GM21423 (cell line): ENCODE results near the gene DPRX.
"Not testable (repeated sequence)": the region's sequence is repeated elsewhere in the genome, so short reads cannot be mapped to it uniquely, and the experiment has no call there.

ENCODE experiments used
- ATAC-seq: cut with Tn5 transposase; IDR thresholded peaks from one replicate; pipeline ENCODE4 v1.9.1; 2021; ENCODE audit warnings: mild to moderate bottlenecking, moderate library complexity; ENCODE audit not compliant: unreplicated experiment

The DPRX gene

DNA sequence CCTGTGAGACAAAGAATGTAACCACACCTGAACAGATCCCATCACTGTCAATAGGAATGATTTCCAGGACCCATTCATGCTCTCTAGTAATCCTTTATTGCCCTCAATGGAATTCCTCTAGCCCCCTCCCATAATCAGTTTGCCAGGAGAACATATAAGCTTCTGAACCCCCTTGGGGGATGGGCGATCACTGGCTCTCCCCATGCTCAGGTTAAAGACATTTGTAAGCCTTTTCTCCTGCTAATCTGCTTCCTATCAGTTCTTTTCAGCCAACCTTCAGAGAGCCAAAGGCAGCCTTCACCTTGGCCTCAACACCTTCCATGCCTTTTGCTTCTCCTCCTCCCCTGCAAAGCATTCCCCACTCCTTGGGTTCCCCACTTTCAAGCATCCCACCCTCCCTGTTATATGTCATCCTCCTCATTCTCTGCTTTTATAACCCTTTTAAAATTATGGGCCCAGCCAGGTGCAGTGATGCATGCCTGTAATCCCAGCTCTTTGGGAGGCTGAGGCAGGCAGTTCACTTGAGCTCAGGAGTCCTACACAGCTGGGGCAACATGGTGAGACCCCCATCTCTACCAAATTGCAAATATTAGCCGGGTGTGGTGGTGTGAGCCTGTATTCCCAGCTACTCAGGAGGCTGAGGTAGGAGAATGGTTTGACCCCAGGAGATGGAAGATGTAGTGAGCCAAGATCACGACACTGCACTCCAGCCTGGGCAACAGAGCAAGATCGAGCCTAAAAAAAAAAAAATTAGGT lies 12.4 kb downstream of the DPRX start:
- no peak for ATAC-seq

DNA sequence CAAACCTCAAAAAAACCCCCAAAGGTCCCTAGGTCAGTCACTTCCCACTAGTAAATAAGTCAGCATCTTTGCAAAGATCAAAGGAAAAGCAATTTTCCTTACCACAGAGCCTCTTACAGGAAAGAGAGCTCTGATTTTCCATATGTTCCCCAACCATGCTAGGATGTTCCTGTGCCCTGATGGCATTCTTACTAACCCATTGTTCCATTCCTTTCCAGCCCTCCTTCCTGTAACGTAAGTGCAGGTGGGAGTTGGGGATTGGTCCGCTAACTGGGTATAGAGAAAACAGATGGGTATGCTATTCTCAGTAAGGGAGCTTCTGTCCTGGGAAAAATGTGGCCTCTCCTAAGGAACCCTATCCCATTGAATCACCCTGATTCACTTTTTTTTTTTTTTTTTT lies 14.3 kb downstream of the DPRX start:
- ATAC-seq, result no peak

DNA sequence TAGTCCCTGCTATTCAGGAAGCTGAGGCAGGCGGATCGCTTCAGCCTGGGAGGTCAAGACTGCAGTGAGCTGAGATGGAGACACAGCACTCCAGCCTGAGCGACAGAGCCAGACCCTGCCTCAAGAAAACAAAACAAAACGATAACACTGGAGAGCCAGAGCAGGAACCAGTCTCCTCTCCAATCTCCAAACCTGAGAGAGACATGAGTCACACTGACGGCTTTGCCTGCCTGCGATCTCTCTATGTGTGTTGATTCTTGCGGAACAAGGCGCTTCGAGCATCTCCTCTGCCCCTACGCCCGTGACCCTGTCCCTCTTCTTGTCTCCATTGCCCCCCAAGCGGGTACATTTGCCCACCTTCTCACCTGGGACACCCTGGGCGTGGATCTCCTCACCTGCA lies 15.6 kb downstream of the DPRX start:
- ATAC-seq, result no peak

DNA sequence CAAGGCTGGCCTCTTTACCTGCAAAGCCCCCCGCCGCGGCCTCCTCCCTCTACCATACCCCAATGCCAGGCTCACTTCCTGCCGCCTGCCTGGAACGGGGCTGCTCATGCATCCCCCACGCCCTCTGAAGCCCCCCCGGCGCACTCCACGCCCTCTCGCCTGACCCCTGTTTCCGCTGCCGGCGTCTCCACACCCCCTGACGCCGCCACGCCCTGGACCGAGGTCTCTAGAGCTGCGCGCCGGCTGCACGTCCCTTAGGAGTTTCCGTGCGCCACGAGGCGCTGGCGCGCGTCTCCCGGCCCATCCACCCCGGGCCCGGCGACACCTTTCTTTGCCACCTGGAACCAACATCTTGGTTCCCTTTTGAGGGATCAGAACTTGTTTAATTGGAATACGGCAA lies 16.0 kb downstream of the DPRX start:
- no peak for ATAC-seq

DNA sequence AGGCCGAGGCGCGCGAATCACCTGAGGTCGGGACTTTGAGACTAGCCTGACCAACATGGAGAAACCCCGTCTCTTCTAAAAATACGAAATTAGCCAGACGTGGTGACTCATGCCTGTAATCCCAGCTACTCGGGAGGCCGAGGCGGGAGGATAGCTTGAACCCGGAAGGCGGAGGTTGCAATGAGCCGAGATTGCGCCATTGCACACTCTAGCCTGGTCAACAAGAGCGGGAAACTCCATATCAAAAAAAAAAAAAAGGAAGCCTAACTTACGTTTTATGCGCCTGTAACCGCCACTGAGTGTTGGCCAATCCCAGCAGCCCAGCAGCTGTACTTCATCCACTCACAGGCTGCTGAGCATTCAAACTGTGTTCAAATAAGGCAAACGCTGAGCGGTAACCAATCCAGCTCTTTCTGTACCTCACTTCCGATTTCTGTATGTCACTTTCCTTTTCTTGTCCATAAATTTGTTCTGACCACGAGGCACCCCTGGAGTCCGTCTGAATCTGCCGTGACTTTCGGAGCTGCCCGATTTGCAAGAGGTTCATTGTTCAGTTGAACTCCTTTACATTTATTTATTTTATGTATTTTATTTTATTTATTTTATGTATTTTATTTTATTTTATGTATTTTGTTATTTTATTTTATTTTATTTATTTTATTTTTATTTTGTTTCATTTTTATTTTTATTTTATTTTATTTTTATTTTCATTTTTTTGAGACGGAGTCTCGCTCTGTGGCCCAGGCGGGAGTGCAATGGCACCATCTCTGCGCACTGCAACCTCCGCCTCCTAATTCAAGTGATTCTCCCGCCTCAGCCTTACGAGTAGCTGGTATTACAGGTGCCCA lies 18.2 kb downstream of the DPRX start:
- ATAC-seq, result no peak

DNA sequence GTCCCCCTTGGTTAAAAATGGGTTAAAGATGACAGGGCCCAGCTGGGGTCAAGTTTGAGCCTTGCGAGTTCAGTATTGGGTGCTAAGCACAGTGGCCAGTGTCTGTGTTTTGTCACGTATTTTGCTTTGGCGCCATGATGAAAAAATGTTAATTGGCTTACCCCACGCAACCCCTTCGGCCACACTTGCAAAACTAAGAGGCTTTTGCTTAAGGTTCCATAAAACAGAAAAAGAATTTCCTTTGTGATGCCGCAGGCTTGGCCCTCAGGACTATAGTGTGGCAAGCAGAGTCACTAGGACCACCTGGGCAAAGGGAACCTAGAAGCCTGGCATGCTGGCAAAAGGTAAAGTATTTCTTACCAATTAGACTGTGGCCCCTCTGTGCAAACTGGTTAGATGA lies 20.7 kb downstream of the DPRX start:
- ATAC-seq, result no peak

DNA sequence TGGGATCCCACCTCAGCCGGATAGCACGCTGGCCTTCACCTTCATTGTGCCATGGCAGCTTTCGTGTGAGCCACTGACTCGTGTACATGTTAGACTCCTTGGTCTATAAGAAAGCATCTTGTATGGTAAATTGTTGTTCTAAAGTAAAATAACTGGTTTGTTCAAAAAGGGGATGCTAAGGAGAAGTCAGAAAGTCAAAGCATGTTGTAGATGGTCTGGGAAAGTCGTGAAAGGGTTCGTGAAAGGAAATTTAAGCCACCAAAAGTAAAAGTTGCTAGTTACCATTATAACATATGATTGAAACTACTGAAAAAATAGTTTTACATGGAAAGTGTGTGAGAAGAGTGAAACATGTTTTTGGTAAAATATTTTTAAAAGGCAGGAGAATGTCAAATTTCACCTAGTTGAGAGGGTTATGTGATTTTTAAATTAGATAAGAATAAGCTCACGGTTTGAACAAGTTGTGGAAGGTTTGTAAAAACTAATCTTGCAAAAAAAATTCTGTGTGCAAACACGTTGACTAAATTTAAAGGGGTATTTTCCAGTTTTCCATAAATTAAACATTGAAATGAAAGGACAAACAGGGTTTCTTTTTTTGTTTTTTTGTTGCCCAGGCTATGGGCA lies 23.4 kb downstream of the DPRX start:
- ATAC-seq, result no peak

DNA sequence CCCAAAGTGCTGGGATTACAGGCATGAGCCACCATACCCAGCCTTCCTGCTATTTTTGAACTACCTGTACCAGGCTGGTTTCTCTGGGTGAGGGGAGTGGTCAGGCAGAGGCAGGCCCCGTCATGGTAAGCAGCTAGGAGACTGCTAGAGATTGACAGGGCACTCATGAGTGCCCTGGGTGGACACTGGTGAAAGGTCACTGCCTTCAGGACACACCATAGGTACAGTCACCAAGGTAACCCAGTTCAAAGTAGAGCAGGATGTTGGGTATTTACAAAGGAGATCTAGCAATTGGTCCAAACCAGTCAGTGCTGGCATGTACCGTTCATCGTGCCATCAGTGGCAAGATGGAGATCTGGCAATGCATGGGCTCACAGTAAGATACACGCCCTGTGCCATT lies 25.5 kb downstream of the DPRX start:
- no peak for ATAC-seq

DNA sequence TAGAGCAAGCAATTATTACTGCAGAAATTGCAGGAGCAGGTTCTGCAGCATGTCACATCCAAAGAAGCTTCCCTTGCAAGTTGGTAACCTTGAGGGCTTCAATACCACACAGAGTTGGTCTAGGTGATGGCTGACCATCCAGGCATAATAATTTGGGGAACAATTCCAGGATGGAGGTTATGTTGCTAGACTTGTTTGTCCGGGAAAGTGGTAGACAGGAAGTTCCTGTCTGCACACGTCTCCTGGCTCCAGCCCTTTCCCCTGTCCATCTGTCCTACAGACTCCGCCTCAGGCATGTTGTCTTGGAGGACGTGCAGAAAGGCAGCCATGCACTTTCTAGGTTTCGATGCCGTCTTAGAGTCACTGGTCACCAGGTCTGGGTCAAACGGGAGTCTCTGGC lies 26.0 kb downstream of the DPRX start:
- no peak for ATAC-seq

DNA sequence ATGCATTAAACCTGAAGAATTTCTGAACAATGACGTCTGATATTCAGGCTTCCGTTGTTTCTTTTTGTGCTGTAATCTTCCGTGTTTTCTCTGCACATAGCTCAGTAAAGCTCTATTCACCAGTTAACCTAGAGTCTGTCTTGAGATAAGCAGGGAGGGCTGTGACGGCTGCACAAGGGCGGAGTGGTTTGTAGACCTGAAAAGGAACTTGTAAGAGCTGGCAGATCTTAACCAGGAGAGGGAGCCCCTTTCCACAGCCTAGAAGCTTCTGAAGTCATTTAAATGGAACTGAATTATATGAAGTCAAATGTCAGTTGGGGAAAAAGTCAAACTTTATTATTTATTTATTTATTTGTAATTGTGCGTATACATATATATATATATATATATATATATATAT lies 27.5 kb downstream of the DPRX start:
- ATAC-seq, result no peak

DNA sequence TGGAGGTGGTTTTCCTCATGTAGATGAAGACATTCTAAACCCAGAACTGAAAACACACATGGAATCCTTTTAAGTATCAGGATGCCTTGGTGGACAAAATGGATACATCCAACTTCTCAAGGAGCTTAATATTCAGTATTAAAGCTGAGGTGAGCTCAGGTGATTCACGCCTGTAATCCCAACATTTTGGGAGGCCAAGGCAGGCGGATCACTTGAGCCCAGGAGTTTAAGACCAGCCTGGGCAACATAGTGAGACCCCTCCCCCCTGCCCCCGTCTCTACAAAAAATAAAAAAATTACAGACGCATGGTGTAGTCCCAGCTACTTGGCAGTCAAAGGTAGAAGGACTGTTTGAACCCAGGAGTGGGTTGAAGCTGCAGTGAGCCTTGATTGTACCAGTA lies 28.8 kb downstream of the DPRX start:
- no peak for ATAC-seq

DNA sequence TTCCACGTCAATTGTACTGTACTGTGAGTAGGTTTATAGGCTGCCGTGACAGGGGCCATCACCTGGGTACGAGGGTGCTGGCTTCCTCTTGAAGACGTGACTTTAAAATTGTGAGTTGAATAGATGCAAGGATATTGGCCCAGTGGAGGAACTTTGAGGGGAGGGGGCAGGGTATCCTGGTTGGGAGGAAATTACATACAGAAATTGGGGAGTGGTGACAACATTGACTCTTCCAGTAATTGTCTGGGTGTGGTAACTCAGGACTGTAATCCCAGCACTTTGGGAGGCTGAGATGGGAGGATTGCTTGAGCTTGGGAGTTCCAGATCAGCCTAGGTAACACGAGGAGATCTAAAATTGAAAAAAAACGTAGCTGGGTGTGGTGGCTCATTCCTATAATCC lies 30.4 kb downstream of the DPRX start:
- no peak for ATAC-seq

DNA sequence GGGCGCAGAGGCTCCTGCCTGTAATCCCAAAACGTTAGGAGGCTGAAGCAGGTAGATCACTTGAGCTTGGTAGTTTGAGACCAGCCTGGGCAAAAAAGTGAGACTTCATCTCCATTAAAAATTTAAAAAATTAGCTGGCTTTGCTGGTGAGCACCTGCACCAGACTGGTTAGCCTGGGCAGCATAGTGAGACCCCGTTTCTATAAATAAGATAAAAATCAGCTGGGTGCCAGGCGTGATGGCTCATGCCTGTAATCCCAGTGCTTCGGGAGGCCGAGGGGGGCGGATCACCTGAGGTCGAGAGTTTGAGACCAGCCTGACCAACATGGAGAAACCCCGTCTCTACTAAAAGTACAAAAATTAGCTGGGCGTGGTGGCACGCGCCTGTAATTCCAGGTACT lies 32.4 kb downstream of the DPRX start:
- no peak for ATAC-seq

DNA sequence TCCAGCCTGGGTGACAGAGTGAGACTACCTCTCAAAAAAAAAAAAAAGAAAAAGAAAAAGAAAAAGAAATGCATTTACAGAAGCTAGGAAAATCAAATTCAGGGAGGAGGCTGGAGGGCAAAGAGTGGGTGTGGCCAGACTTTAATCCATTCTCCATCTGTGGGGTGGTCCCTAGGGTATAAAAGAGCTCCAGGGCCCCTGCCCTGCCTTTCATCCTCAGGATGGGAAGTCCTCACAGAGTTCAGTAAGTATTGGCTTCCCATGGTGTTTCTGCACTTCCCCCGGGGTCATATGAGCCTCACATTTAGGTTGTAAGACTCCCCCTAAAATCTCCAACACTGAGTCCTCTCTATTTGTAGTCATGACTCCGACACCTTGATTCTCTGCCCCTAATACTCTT lies 33.0 kb downstream of the DPRX start:
- ATAC-seq, result no peak

DNA sequence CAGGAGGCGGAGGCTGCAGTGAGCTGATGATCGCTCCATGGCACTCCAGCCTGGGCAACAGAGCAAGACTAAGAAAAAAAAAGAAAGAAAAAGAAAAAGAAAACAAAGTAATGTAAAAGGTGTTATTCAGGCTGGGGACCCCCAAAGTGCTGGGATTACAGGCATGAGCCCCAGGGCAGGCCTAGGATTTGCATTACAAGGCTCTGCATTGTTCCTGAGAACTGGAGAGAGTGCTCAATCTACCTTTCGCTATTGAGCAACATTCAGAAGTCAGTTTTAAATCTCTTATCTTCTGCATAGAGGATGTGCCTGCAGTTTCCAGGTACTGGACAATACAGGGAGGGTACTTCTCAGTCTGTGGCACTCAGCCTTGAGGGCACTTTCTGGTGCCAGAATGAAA lies 34.5 kb downstream of the DPRX start:
- ATAC-seq, result not testable (repeated sequence)

DNA sequence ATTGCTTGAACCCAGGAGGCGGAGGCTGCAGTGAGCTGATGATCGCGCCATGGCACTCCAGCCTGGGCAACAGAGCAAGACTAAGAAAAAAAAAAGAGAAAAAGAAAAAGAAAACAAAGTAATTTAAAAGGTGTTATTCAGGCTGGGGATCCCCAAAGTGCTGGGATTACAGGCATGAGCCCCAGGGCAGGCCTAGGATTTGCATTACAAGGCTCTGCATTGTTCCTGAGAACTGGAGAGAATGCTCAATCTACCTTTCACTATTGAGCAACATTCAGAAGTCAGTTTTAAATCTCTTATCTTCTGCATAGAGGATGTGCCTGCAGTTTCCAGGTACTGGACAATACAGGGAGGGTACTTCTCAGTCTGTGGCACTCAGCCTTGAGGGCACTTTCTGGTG lies 37.0 kb downstream of the DPRX start:
- ATAC-seq, result not testable (repeated sequence)

DNA sequence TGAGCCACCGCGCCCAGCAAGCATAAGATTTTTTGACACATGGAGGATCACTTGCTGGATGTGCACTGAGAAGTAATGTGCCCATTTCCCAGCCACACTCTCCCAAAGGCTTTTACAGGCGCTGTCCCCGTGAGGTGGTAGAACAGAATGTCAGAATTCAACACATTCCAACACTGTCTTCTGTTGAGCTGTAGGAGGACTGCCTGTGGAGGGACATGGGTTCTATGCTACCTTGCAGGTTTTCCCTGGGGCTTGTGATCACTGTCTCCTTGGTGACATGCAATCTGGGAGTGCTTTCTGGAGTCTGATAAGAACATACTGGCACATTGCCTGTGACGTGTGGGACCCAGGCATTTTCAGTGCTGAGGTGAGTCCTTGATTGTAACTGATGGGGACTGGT lies 38.5 kb downstream of the DPRX start:
- ATAC-seq, result no peak

DNA sequence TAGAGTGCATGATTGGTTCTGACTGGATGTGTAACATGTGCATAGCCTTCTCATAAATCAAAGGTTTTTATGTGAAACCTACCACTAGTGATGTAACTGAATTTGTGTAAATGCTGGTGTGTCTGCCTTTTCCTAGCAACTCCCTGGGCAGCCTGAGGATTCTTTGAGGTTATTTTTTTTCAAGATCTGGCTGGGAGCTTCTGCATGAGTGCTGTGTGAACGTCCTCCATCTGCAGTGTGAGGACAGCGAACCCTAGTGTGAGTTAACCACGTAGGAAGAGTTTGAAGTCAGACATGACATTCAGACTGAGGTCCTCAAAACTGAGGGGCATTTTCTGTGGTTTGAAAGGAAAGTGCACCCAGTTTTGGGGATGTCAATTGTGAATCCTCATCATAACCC lies 39.9 kb downstream of the DPRX start:
- no peak for ATAC-seq
